Cardiac atrium fibroblast (primary cell): ENCODE data around the gene SAMD5. TPM values are rescaled to one million over a fixed set of nuclear protein-coding genes. Genes with fewer than 3 reads are reported as not detected.

Experiments used
- total RNA-seq: library from RNA; depleted of rRNA; stranded (reverse); fragments of >200 nt; gene quantifications from 2 replicates; pipeline ENCODE4 v1.2.3, GENCODE V29; 2015

SAMD5 gene
- total RNA-seq: 0.18 and 1.1 TPM in 2 replicates

GRCh38 chr6:147508042-147508865, at the start of gene SAMD5:
SAMD5 (plus strand) TSS chr6:147508690; CDS start chr6:147508929, 239 bp downstream.

